NCI-H1436 (cell line): ENCODE measurements around the gene GRM4.

ENCODE experiments used
- DNase-seq: peaks from one replicate; lab custom pipeline; 2025; lab: John Stamatoyannopoulos, UW

The GRM4 gene

GRCh38 chr6:34084591-34085290 is 61.1 kb downstream of the GRM4 start:
- DNase-seq: no peak

- no peak for DNase-seq
Measured at GRCh38 chr6:34082864-34083626, 62.8 kb downstream of the GRM4 start.

GRCh38 chr6:34082348-34082747 is 63.5 kb downstream of the GRM4 start:
- DNase-seq: no peak

- DNase-seq: no peak
Measured at GRCh38 chr6:34080357-34080756, 65.5 kb downstream of the GRM4 start.

- DNase-seq: no peak
Measured at GRCh38 chr6:34079899-34080298, 66.0 kb downstream of the GRM4 start.

GRCh38 chr6:34075906-34076305 is 70.0 kb downstream of the GRM4 start:
- DNase-seq: no peak

GRCh38 chr6:34074064-34074742 is 71.7 kb downstream of the GRM4 start:
- DNase-seq: peak; percentile 44

GRCh38 chr6:34073540-34073939 is 72.3 kb downstream of the GRM4 start:
- no peak for DNase-seq

- DNase-seq: no peak
Measured at GRCh38 chr6:34072727-34073126, 73.2 kb downstream of the GRM4 start.

GRCh38 chr6:34071884-34072379 is 74.0 kb downstream of the GRM4 start:
- no peak for DNase-seq

GRCh38 chr6:34071136-34071883 is 74.6 kb downstream of the GRM4 start:
- no peak for DNase-seq

GRCh38 chr6:34070315-34071135 is 75.4 kb downstream of the GRM4 start:
- DNase-seq: no peak

- no peak for DNase-seq
Measured at GRCh38 chr6:34068462-34069044, 77.3 kb downstream of the GRM4 start.

- DNase-seq: no peak
Measured at GRCh38 chr6:34067814-34068213, 78.1 kb downstream of the GRM4 start.

- DNase-seq: no peak
Measured at GRCh38 chr6:34066772-34067770, 78.8 kb downstream of the GRM4 start.

- DNase-seq: no peak
Measured at GRCh38 chr6:34066218-34066571, 79.7 kb downstream of the GRM4 start.

- no peak for DNase-seq
Measured at GRCh38 chr6:34065466-34066217, 80.2 kb downstream of the GRM4 start.

- no peak for DNase-seq
Measured at GRCh38 chr6:34064675-34065074, 81.2 kb downstream of the GRM4 start.

- DNase-seq: no peak
Measured at GRCh38 chr6:34063651-34064050, 82.2 kb downstream of the GRM4 start.
